Uterus (tissue), 4 donors: ENCODE measurements around the gene TMEM47. TPM values are rescaled to one million over a fixed set of nuclear protein-coding genes. Genes with fewer than 3 reads are reported as not detected.

Source experiments
- DNase-seq, 2 donors: peaks; one replicate each; pipeline ENCODE4 v3.0.0-alpha.2; 2019 to 2020
- H3K27ac ChIP-seq, 2 donors: fragments of 200-600 bp; sonication (generic); 1 replicate in 1 of 2; 2 replicates in 1 of 2; pipeline ENCODE4 v1.5.1; 2016 to 2018
- H3K27me3 ChIP-seq, 2 donors: fragments of 200-600 bp; sonication (generic); one replicate each; pipeline ENCODE4 v1.5.1; 2018 to 2019; ENCODE audit warnings: control low read depth in 1 of 2
- H3K36me3 ChIP-seq, 2 donors: fragments of 200-600 bp; sonication (generic); one replicate each; pipeline ENCODE4 v1.5.1; 2019; ENCODE audit warnings: control low read depth in 1 of 2
- H3K4me1 ChIP-seq, 2 donors: fragments of 200-600 bp; sonication (generic); one replicate each; pipeline ENCODE4 v1.5.1; 2018 to 2019; ENCODE audit warnings: control low read depth in 1 of 2
- H3K4me3 ChIP-seq, 2 donors: fragments of 200-600 bp; sonication (generic); 1 replicate in 1 of 2; 2 replicates in 1 of 2; pipeline ENCODE4 v1.5.1; 2018 to 2019; ENCODE audit warnings: mild to moderate bottlenecking in 1 of 2
- H3K9me3 ChIP-seq, 2 donors: fragments of 200-600 bp; sonication (generic); one replicate each; pipeline ENCODE4 v1.5.1; 2019; ENCODE audit warnings: control low read depth in 1 of 2
- CTCF ChIP-seq, 4 experiments: fragments of 200-600 bp in 2 of 4; fragments of 450-650 bp in 2 of 4; sonication (generic) in 2 of 4; IDR thresholded peaks; one replicate each; pipeline ENCODE4 v1.5.1; 2016 to 2019; ENCODE audit warnings: antibody characterized with exemption in 4 of 4, mild to moderate bottlenecking in 2 of 4, moderate library complexity in 1 of 4
- POLR2A ChIP-seq, 2 donors: fragments of 450-650 bp; IDR thresholded peaks; one replicate each; pipeline ENCODE4 v1.6.1; 2016; ENCODE audit warnings: antibody characterized with exemption in 2 of 2, mild to moderate bottlenecking in 1 of 2, moderate library complexity in 1 of 2
- intact Hi-C: fragments of 100-400 bp; cut with DNase I; formaldehyde crosslinking; loops from one replicate; pipeline ENCODE4 v1.15.1; 2023; ENCODE audit warnings: low total_unique reads
- total RNA-seq, 4 donors: library from RNA; depleted of rRNA in 3 of 4; stranded (reverse); fragments of >200 nt in 3 of 4; gene quantifications; one replicate each; pipeline versions ENCODE4 v1.1.0 to v1.2.4, GENCODE V29; 2014 to 2023
- donor health status: DM: yes; HTN: yes; CAD: no.

TMEM47 gene
- total RNA-seq, 4 donors from 2014 or later, result 59.4 to 80.2 (median 74.5) TPM

GRCh38 chrX:34586346-34586911, 70.7 kb downstream of the TMEM47 start:
- H3K27me3 ChIP-seq, result no peaks in the 10 kb centered on the region
- no peak for DNase-seq
- H3K36me3 ChIP-seq, result no peaks in the 10 kb centered on the region
- H3K4me1 ChIP-seq, result no peaks in the 10 kb centered on the region
- no peak overlapping the region for H3K4me3 ChIP-seq
- H3K27ac ChIP-seq, result no peak overlapping the region
- intact Hi-C loops, result no loop called here
- no peak for TF ChIP-seq POLR2A (IDR thresholded peaks at IDR 0.05)
- TF ChIP-seq CTCF (IDR thresholded peaks at IDR 0.05), result no peak
- peaks cover 0 to 7% of the 10 kb centered on the region in 2 donors for H3K9me3 ChIP-seq

GRCh38 chrX:34585561-34585960, 71.5 kb downstream of the TMEM47 start:
- DNase-seq, result no peak
- Histone ChIP-seq H3K9me3 (peaks cover 0 to 7% of the 10 kb centered on the region in 2 donors), H3K27ac (no peak overlapping the region), H3K4me3 (no peak overlapping the region), H3K27me3 (no peaks in the 10 kb centered on the region), H3K4me1 (no peaks in the 10 kb centered on the region), H3K36me3 (no peaks in the 10 kb centered on the region)
- intact Hi-C loops, result no loop called here
- TF ChIP-seq POLR2A (IDR thresholded peaks at IDR 0.05), result no peak

GRCh38 chrX:34584781-34585180, 72.3 kb downstream of the TMEM47 start:
- Histone ChIP-seq H3K36me3 (no peaks in the 10 kb centered on the region), H3K27me3 (no peaks in the 10 kb centered on the region), H3K4me1 (no peaks in the 10 kb centered on the region), H3K27ac (no peak overlapping the region), H3K4me3 (no peak overlapping the region), H3K9me3 (peaks cover 0 to 7% of the 10 kb centered on the region in 2 donors)
- no peak for TF ChIP-seq POLR2A (IDR thresholded peaks at IDR 0.05)
- no peak for TF ChIP-seq CTCF (IDR thresholded peaks at IDR 0.05)
- intact Hi-C loops, result no loop called here
- DNase-seq, result no peak

GRCh38 chrX:34580069-34580468, 77.0 kb downstream of the TMEM47 start:
- Histone ChIP-seq H3K27me3 (no peaks in the 10 kb centered on the region), H3K9me3 (no peaks in the 10 kb centered on the region), H3K27ac (no peak overlapping the region), H3K36me3 (no peaks in the 10 kb centered on the region), H3K4me3 (no peak overlapping the region), H3K4me1 (no peaks in the 10 kb centered on the region)
- intact Hi-C loops, result no loop called here
- no peak for DNase-seq
- TF ChIP-seq POLR2A (IDR thresholded peaks at IDR 0.05), result no peak
- TF ChIP-seq CTCF (IDR thresholded peaks at IDR 0.05), result no peak

- Histone ChIP-seq H3K27ac (no peak overlapping the region), H3K9me3 (no peaks in the 10 kb centered on the region), H3K27me3 (no peaks in the 10 kb centered on the region), H3K36me3 (no peaks in the 10 kb centered on the region), H3K4me3 (no peak overlapping the region), H3K4me1 (no peaks in the 10 kb centered on the region)
- intact Hi-C loops, result no loop called here
- no peak for DNase-seq
- TF ChIP-seq POLR2A (IDR thresholded peaks at IDR 0.05) (no peak), CTCF (IDR thresholded peaks at IDR 0.05) (peak; percentile 20 to 30 (median 24))
Observed at GRCh38 chrX:34578237-34578636, 78.8 kb downstream of the TMEM47 start.
